ENCODE data around the gene NDUFS6. TPM values are rescaled to one million over a fixed set of nuclear protein-coding genes. Genes with fewer than 3 reads are reported as not detected.

The NDUFS6 gene
- total RNA-seq, 1 donor from 2014 or later: 31.0 TPM

- Mint-ChIP-seq H3K27ac (ENCODE audit: unreplicated experiment) (no peak overlapping the region), H3K4me3 (ENCODE audit: unreplicated experiment) (no peak overlapping the region), H3K4me1 (ENCODE audit: unreplicated experiment) (no peaks in the 10 kb centered on the region), H3K9me3 (ENCODE audit: unreplicated experiment) (no peaks in the 10 kb centered on the region), H3K27me3 (ENCODE audit: unreplicated experiment) (peaks cover 22% of the 10 kb centered on the region), H3K36me3 (ENCODE audit: low read depth, unreplicated experiment) (no peaks in the 10 kb centered on the region)
- no peak for DNase-seq (ENCODE audit: low spot score)
- no peak for TF ChIP-seq CTCF (IDR thresholded peaks at IDR 0.05; ENCODE audit: unreplicated experiment)
These were observed 53.9 kb downstream of the NDUFS6 start for GRCh38 chr5:1855075-1855474.

- no peak overlapping the region for H3K27ac Mint-ChIP-seq (ENCODE audit: unreplicated experiment)
- DNase-seq (ENCODE audit: low spot score): no peak
- no peak overlapping the region for H3K4me3 Mint-ChIP-seq (ENCODE audit: unreplicated experiment)
- no peak for TF ChIP-seq CTCF (IDR thresholded peaks at IDR 0.05; ENCODE audit: unreplicated experiment)
- H3K36me3 Mint-ChIP-seq (ENCODE audit: low read depth, unreplicated experiment): no peaks in the 10 kb centered on the region
- no peaks in the 10 kb centered on the region for H3K9me3 Mint-ChIP-seq (ENCODE audit: unreplicated experiment)
- H3K27me3 Mint-ChIP-seq (ENCODE audit: unreplicated experiment): peaks cover 22% of the 10 kb centered on the region
- no peaks in the 10 kb centered on the region for H3K4me1 Mint-ChIP-seq (ENCODE audit: unreplicated experiment)
These were observed 54.4 kb downstream of the NDUFS6 start for GRCh38 chr5:1855596-1855995.

GRCh38 chr5:1856596-1857255 is 55.5 kb downstream of the NDUFS6 start:
- Mint-ChIP-seq H3K4me3 (ENCODE audit: unreplicated experiment) (no peak overlapping the region), H3K4me1 (ENCODE audit: unreplicated experiment) (no peaks in the 10 kb centered on the region), H3K27me3 (ENCODE audit: unreplicated experiment) (peaks cover 20% of the 10 kb centered on the region), H3K36me3 (ENCODE audit: low read depth, unreplicated experiment) (no peaks in the 10 kb centered on the region), H3K9me3 (ENCODE audit: unreplicated experiment) (no peaks in the 10 kb centered on the region), H3K27ac (ENCODE audit: unreplicated experiment) (no peak overlapping the region)
- DNase-seq (ENCODE audit: low spot score): no peak
- no peak for TF ChIP-seq CTCF (IDR thresholded peaks at IDR 0.05; ENCODE audit: unreplicated experiment)

GRCh38 chr5:1857256-1857600 is 56.0 kb downstream of the NDUFS6 start:
- TF ChIP-seq CTCF (IDR thresholded peaks at IDR 0.05; ENCODE audit: unreplicated experiment): no peak
- Mint-ChIP-seq H3K27me3 (ENCODE audit: unreplicated experiment) (peaks cover 23% of the 10 kb centered on the region), H3K27ac (ENCODE audit: unreplicated experiment) (no peak overlapping the region), H3K4me1 (ENCODE audit: unreplicated experiment) (no peaks in the 10 kb centered on the region), H3K9me3 (ENCODE audit: unreplicated experiment) (no peaks in the 10 kb centered on the region), H3K4me3 (ENCODE audit: unreplicated experiment) (no peak overlapping the region), H3K36me3 (ENCODE audit: low read depth, unreplicated experiment) (no peaks in the 10 kb centered on the region)
- no peak for DNase-seq (ENCODE audit: low spot score)

GRCh38 chr5:1858436-1858835 is 57.2 kb downstream of the NDUFS6 start:
- no peak for TF ChIP-seq CTCF (IDR thresholded peaks at IDR 0.05; ENCODE audit: unreplicated experiment)
- H3K27ac Mint-ChIP-seq (ENCODE audit: unreplicated experiment): no peak overlapping the region
- H3K36me3 Mint-ChIP-seq (ENCODE audit: low read depth, unreplicated experiment): no peaks in the 10 kb centered on the region

More at GRCh38 chr5:1858436-1858835, 57.2 kb downstream of the NDUFS6 start:
- Mint-ChIP-seq H3K27me3 (ENCODE audit: unreplicated experiment) (peaks cover 19% of the 10 kb centered on the region), H3K4me1 (ENCODE audit: unreplicated experiment) (no peaks in the 10 kb centered on the region), H3K9me3 (ENCODE audit: unreplicated experiment) (no peaks in the 10 kb centered on the region), H3K4me3 (ENCODE audit: unreplicated experiment) (no peak overlapping the region)
- no peak for DNase-seq (ENCODE audit: low spot score)

Measured in endothelial cell (in vitro differentiated cells).